K562 (cell line): ENCODE data around the gene CLIC5. TPM values are rescaled to one million over a fixed set of nuclear protein-coding genes. Genes with fewer than 3 reads are reported as not detected.

ENCODE experiments used
- ESRRB ChIP-seq: fragments of 250-450 bp; sonication (Bioruptor Pico); IDR thresholded peaks from 2 replicates; pipeline ENCODE4 v1.5.0; 2020; ENCODE audit warnings: mild to moderate bottlenecking, moderate library complexity, borderline replicate concordance
- FUS ChIP-seq: fragments of 200-400 bp; formaldehyde crosslinking; optimal IDR thresholded peaks from 2 replicates; pipeline ENCODE3; 2017; ENCODE audit warnings: low read depth, low read length
- GATAD2B ChIP-seq: fragments of 450-650 bp; IDR thresholded peaks from 2 replicates; pipeline ENCODE4 v1.6.1; 2017; ENCODE audit warnings: mild to moderate bottlenecking, borderline replicate concordance
- MEF2A ChIP-seq: IDR thresholded peaks from 2 replicates; pipeline ENCODE4 v1.6.1; 2011; ENCODE audit warnings: low read depth, mild to moderate bottlenecking, low read length, moderate library complexity; ENCODE audit not compliant: control insufficient read depth
- POLR3A ChIP-seq: IDR thresholded peaks from 2 replicates; pipeline ENCODE4 v1.6.1; 2011; ENCODE audit warnings: borderline replicate concordance, mild to moderate bottlenecking, moderate library complexity; ENCODE audit not compliant: insufficient read length, insufficient read depth; ENCODE audit errors: extremely low read depth
- RUNX1 ChIP-seq: sonication (generic); IDR thresholded peaks from 2 replicates; pipeline ENCODE4 v1.6.1; 2016; ENCODE audit warnings: antibody characterized with exemption, low read depth
- TFAM ChIP-seq: fragments of 250-450 bp; sonication (Bioruptor Pico); conservative IDR thresholded peaks from 2 replicates; pipeline ENCODE4 v1.5.0; 2021; ENCODE audit warnings: mild to moderate bottlenecking, moderate library complexity
- ZBTB11 ChIP-seq, 3 experiments: fragments of 200-800 bp in 1 of 3; fragments of 250-450 bp in 1 of 3; fragments of 450-650 bp in 1 of 3; sonication (Bioruptor Pico) in 1 of 3; sonication (Bioruptor generic) in 1 of 3; formaldehyde crosslinking in 1 of 3; IDR thresholded peaks; 2 replicates each; pipeline versions ENCODE4 v1.6.1 to v1.8.0; 2016 to 2022; ENCODE audit warnings: mild to moderate bottlenecking in 2 of 3, missing genetic modification characterization in 2 of 3, missing compliant biosample characterization in 1 of 3, moderate library complexity in 1 of 3
- ZNF696 ChIP-seq: fragments of 250-450 bp; sonication (Bioruptor Pico); conservative IDR thresholded peaks from 2 replicates; pipeline ENCODE4 v1.4.0; 2020; ENCODE audit warnings: mild to moderate bottlenecking, moderate library complexity
- polyA plus RNA-seq, 8 experiments: library from polyadenylated mRNA; depleted of rRNA in 4 of 8; stranded (reverse) in 5 of 8; unstranded in 3 of 8; fragments of >200 nt; fragmentation: Nextera tagmentation in 2 of 8; fragmentation: Illumina TruSeq in 1 of 8; extraction: Ambion mirVana in 2 of 8; extraction: Trizol in 1 of 8; gene quantifications; 2 replicates each; pipeline versions ENCODE4 v1.2.1 to v1.2.3, GENCODE V29; 2011 to 2014; ENCODE audit warnings: inconsistent platforms in 1 of 8, missing spikeins in 1 of 8
- total RNA-seq, 7 experiments: library from RNA; depleted of rRNA in 6 of 7; stranded (reverse); fragments of >200 nt in 6 of 7; fragmentation: Illumina TruSeq in 2 of 7; extraction: Trizol in 2 of 7; gene quantifications; 2 replicates each; pipeline versions ENCODE4 v1.2.1 to v1.2.3, GENCODE V29; 2011 to 2021; ENCODE audit warnings: low replicate concordance in 1 of 7

CLIC5 gene
- total and polyA plus RNA-seq, 9 of the 15 experiments (the other 6 are each of a cell fraction or from before 2014, with no cell fraction given) = 0.31 TPM; not detected in 8

- TF ChIP-seq ZBTB11 (CRISPR knock-in tag; IDR thresholded peaks at IDR 0.05) = no peak
- TF ChIP-seq FUS = no peak
- TF ChIP-seq GATAD2B = no peak
- TF ChIP-seq POLR3A = no peak
- TF ChIP-seq RUNX1 = no peak
- no peak for TF ChIP-seq MEF2A
- no peak for TF ChIP-seq TFAM (CRISPR knock-in tag)
- TF ChIP-seq ZNF696 (CRISPR knock-in tag) = no peak
- TF ChIP-seq ESRRB (CRISPR knock-in tag) = no peak
Observed at GRCh38 chr6:45836984-45837383, 178.7 kb downstream of the CLIC5 start (continued).
